ENCODE data around the gene P3H3. TPM values are rescaled to one million over a fixed set of nuclear protein-coding genes. Genes with fewer than 3 reads are reported as not detected.

Gene P3H3
- total RNA-seq, 1 donor from 2014 or later, result 19.8 TPM

DNA sequence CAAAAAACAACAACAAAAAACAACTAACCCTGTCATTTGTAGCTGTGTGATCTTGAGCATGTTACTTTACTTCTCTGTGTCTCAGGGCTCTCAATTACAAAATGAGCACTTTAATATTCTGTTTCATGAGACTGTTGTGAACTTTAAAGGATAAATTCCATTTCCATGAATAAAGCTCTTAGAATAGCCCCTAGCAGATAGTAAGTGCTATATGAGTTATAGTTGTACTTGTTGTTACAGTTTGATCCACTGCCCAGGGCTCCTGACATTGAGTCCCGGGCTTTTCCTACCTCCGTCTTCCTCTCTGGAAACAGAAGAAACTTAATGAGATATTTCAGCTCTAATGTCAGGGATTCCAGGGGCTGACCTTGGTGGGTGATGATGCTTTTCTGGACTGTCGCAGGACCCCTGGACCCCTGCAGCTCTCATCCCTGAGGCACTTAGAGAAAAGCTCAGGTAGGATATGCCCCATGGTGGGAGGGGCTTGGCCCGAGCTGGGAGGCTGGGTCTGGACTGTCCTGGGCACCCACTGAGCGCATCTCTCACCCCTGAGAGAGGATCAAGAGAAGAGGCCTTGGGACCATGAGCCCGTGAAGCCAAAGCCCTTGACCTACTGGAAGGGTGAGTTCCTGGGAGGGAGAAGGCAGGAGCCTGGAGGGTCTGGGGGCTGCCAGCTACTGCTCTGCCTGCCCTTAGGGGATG lies 5.1 kb downstream of the P3H3 start:
- peaks cover 6 to 12% (median 9%) of the 10 kb centered on the region in 3 donors for H3K4me1 ChIP-seq (ENCODE audit: control insufficient read depth in 3 of 3, insufficient read depth in 3 of 3, low read length in 3 of 3)
- H3K27me3 ChIP-seq (ENCODE audit: control insufficient read depth in 3 of 3, insufficient read depth in 3 of 3, low read length in 3 of 3), result peaks cover 5 to 22% (median 9%) of the 10 kb centered on the region in 3 donors
- no peaks in the 10 kb centered on the region for H3K9me3 ChIP-seq (ENCODE audit: control insufficient read depth in 3 of 3, low read length in 3 of 3)
- H3K4me3 ChIP-seq (ENCODE audit: low read length in 3 of 3), result no peak overlapping the region
- peak overlapping the region in 1 of 3 donors; percentile 33 for H3K9ac ChIP-seq (ENCODE audit: low read depth in 1 of 3, low read length in 3 of 3)
- H3K36me3 ChIP-seq (ENCODE audit: control insufficient read depth in 3 of 3, insufficient read depth in 3 of 3, low read length in 3 of 3), result peaks cover 0 to 7% (median 2%) of the 10 kb centered on the region in 3 donors
- no peak overlapping the region for H3K27ac ChIP-seq (ENCODE audit: low read depth, low read length)

DNA sequence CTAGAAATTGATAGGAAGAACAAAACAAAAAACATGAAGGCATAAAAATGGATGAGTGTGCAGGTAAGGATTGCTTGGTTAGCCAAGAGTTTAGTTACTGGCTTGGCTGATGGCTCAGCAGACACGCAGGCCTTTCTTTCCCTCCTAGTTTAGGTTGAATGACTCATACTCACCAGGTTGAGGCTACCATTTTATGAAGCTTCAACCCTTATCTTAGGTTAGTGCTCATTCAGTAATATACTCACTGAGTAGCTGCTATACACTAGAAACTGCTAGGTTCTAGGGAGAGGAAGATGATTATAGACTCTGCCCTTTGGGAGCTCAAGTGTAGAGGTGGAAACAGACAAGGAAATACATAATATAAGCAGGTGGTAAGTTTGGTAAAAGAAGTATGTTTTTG lies 6.0 kb downstream of the P3H3 start:
- Histone ChIP-seq H3K27ac (ENCODE audit: low read depth, low read length) (no peak overlapping the region), H3K4me3 (ENCODE audit: low read length in 3 of 3) (no peak overlapping the region), H3K9ac (ENCODE audit: low read depth in 1 of 3, low read length in 3 of 3) (no peak overlapping the region), H3K9me3 (ENCODE audit: control insufficient read depth in 3 of 3, low read length in 3 of 3) (no peaks in the 10 kb centered on the region), H3K4me1 (ENCODE audit: control insufficient read depth in 3 of 3, insufficient read depth in 3 of 3, low read length in 3 of 3) (peaks cover 0 to 7% (median 3%) of the 10 kb centered on the region in 3 donors), H3K27me3 (ENCODE audit: control insufficient read depth in 3 of 3, insufficient read depth in 3 of 3, low read length in 3 of 3) (peaks cover 0 to 13% (median 3%) of the 10 kb centered on the region in 3 donors), H3K36me3 (ENCODE audit: control insufficient read depth in 3 of 3, insufficient read depth in 3 of 3, low read length in 3 of 3) (peaks cover 0 to 8% (median 2%) of the 10 kb centered on the region in 3 donors)

DNA sequence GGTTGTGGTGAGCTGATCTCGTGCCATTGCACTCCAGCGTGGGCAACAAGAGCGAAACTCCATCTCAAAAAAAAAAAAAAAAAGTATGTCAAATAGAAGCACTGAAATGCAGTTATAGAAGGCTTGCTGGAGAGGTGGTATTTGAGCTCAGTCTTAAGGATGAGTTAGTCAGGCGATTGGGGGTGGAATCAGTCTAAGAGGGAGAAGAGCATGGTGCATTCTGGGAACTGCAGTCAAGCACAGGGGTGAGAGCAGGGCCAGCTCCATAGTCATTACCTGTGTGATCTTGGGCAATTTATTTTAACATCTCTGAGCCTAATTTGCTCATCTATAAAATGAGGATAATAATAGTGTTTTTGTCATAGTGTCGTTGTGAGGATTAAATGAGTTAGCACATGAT lies 6.7 kb downstream of the P3H3 start:
- peaks cover 0 to 7% (median 0%) of the 10 kb centered on the region in 3 donors for H3K27me3 ChIP-seq (ENCODE audit: control insufficient read depth in 3 of 3, insufficient read depth in 3 of 3, low read length in 3 of 3)
- H3K9me3 ChIP-seq (ENCODE audit: control insufficient read depth in 3 of 3, low read length in 3 of 3), result no peaks in the 10 kb centered on the region
- peaks cover 0 to 4% (median 0%) of the 10 kb centered on the region in 3 donors for H3K4me1 ChIP-seq (ENCODE audit: control insufficient read depth in 3 of 3, insufficient read depth in 3 of 3, low read length in 3 of 3)
- H3K36me3 ChIP-seq (ENCODE audit: control insufficient read depth in 3 of 3, insufficient read depth in 3 of 3, low read length in 3 of 3), result peaks cover 0 to 9% (median 2%) of the 10 kb centered on the region in 3 donors
- no peak overlapping the region for H3K27ac ChIP-seq (ENCODE audit: low read depth, low read length)
- no peak overlapping the region for H3K4me3 ChIP-seq (ENCODE audit: low read length in 3 of 3)
- H3K9ac ChIP-seq (ENCODE audit: low read depth in 1 of 3, low read length in 3 of 3), result no peak overlapping the region

DNA sequence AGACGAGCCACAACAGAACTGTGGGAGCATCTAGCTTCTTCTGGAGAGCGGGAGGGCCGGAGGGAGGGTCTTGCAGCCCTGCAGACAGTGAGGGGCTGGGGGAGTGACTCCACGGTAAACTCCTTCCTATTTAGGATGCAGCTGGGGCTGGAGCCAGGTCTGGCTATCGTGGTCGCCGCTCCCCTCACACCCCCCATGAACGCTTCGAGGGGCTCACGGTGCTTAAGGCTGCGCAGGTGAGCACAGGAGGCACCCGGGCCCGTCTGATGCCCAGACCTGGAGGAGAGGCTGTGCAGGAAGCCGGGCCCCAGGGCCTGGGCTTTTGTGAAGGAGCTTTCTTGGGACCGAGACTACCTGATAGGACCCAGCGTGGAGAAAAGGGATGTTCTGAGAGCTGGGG lies 8.6 kb downstream of the P3H3 start:
- no peaks in the 10 kb centered on the region for H3K9me3 ChIP-seq (ENCODE audit: control insufficient read depth in 3 of 3, low read length in 3 of 3)
- H3K4me1 ChIP-seq (ENCODE audit: control insufficient read depth in 3 of 3, insufficient read depth in 3 of 3, low read length in 3 of 3), result peaks cover 0 to 5% (median 4%) of the 10 kb centered on the region in 3 donors
- no peaks in the 10 kb centered on the region for H3K27me3 ChIP-seq (ENCODE audit: control insufficient read depth in 3 of 3, insufficient read depth in 3 of 3, low read length in 3 of 3)
- H3K4me3 ChIP-seq (ENCODE audit: low read length in 3 of 3), result no peak overlapping the region
- H3K27ac ChIP-seq (ENCODE audit: low read depth, low read length), result no peak overlapping the region
- H3K36me3 ChIP-seq (ENCODE audit: control insufficient read depth in 3 of 3, insufficient read depth in 3 of 3, low read length in 3 of 3), result peaks cover 0 to 6% (median 2%) of the 10 kb centered on the region in 3 donors
- H3K9ac ChIP-seq (ENCODE audit: low read depth in 1 of 3, low read length in 3 of 3), result no peak overlapping the region

DNA sequence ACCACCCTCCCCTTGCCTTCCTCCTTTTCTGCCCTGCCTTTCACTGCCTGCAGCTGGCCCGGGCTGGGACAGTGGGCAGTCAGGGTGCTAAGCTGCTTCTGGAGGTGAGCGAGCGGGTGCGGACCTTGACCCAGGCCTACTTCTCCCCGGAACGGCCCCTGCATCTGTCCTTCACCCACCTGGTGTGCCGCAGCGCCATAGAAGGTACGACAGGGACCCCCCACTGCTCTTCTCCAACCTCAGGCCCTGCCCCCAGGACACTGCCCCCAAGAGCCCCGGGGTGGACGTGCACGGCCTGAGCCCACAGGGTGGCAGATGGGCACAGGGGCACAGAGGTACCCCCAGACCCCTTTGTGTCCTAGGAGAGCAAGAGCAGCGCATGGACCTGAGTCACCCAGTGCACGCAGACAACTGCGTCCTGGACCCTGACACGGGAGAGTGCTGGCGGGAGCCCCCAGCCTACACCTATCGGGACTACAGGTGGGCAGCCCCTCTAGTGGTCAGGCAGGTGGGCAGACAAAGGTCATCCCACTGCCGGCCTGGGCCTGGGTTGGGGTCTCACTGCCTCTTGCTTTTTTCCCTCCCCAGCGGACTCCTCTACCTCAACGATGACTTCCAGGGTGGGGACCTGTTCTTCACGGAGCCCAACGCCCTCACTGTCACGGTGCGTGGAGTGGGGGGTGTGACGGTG lies 9.3 kb downstream of the P3H3 start:
- Histone ChIP-seq H3K4me1 (ENCODE audit: control insufficient read depth in 3 of 3, insufficient read depth in 3 of 3, low read length in 3 of 3) (peaks cover 0 to 5% (median 4%) of the 10 kb centered on the region in 3 donors), H3K4me3 (ENCODE audit: low read length in 3 of 3) (no peak overlapping the region), H3K9ac (ENCODE audit: low read depth in 1 of 3, low read length in 3 of 3) (no peak overlapping the region), H3K9me3 (ENCODE audit: control insufficient read depth in 3 of 3, low read length in 3 of 3) (no peaks in the 10 kb centered on the region), H3K36me3 (ENCODE audit: control insufficient read depth in 3 of 3, insufficient read depth in 3 of 3, low read length in 3 of 3) (peaks cover 0 to 6% (median 2%) of the 10 kb centered on the region in 3 donors), H3K27me3 (ENCODE audit: control insufficient read depth in 3 of 3, insufficient read depth in 3 of 3, low read length in 3 of 3) (no peaks in the 10 kb centered on the region), H3K27ac (ENCODE audit: low read depth, low read length) (no peak overlapping the region)

DNA sequence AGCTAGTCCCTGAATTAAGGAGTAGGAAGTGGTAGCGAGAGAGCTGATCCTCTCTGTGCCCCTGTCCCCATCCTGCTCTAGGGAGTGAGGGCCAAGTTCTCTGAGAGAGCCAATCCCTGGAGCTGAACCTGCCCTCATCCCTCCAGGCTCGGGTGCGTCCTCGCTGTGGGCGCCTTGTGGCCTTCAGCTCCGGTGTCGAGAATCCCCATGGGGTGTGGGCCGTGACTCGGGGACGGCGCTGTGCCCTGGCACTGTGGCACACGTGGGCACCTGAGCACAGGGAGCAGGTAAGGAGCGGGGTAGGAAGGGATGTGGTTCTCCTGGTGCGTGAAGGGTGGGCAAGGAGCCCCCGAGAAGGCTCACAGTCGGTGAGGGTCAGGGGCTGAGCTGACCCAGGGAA lies 10.6 kb downstream of the P3H3 start:
- H3K27ac ChIP-seq (ENCODE audit: low read depth, low read length), result no peak overlapping the region
- H3K9me3 ChIP-seq (ENCODE audit: control insufficient read depth in 3 of 3, low read length in 3 of 3), result no peaks in the 10 kb centered on the region
- no peak overlapping the region for H3K4me3 ChIP-seq (ENCODE audit: low read length in 3 of 3)
- H3K9ac ChIP-seq (ENCODE audit: low read depth in 1 of 3, low read length in 3 of 3), result no peak overlapping the region
- H3K36me3 ChIP-seq (ENCODE audit: control insufficient read depth in 3 of 3, insufficient read depth in 3 of 3, low read length in 3 of 3), result peaks cover 0 to 5% (median 3%) of the 10 kb centered on the region in 3 donors
- H3K27me3 ChIP-seq (ENCODE audit: control insufficient read depth in 3 of 3, insufficient read depth in 3 of 3, low read length in 3 of 3), result no peaks in the 10 kb centered on the region
- H3K4me1 ChIP-seq (ENCODE audit: control insufficient read depth in 3 of 3, insufficient read depth in 3 of 3, low read length in 3 of 3), result peaks cover 0 to 5% (median under 1%) of the 10 kb centered on the region in 3 donors

DNA sequence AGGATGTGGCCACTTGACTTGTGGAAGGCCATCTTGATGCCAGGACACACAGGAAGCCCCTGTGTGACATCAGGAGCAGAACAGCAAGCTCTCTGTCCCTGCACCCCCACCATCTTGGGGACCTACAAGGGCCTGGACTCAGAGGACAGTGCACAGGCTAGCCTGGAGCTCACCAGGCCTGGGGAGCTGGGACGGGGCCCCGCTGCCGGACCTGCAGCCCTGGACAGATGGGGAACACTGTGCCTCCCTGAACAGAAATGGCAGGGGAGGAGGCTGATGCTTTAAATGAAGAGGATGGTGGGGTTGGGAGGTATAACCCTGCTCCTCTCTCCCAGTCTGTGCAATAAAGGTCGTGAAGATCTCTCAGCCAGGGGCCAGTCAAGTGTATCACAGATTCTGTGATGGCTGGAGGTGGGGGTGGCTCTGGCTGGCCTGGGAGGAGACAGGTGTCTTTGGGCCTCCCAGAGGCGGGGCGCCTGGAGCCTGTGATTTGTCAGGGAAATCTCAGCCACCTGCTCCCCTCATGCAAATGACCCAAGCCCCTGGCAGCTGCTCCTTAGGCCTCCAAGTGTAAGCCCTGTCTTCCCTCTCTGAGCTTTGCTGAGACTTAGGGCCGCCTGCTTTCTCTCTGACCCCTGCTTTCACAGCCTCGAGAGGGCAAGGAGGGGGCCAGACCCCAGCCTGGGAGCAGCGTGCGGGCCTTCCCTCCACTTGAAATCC lies 11.4 kb downstream of the P3H3 start:
- peaks cover 0 to 5% (median 0%) of the 10 kb centered on the region in 3 donors for H3K4me1 ChIP-seq (ENCODE audit: control insufficient read depth in 3 of 3, insufficient read depth in 3 of 3, low read length in 3 of 3)
- H3K9me3 ChIP-seq (ENCODE audit: control insufficient read depth in 3 of 3, low read length in 3 of 3), result no peaks in the 10 kb centered on the region
- H3K9ac ChIP-seq (ENCODE audit: low read depth in 1 of 3, low read length in 3 of 3), result no peak overlapping the region
- H3K4me3 ChIP-seq (ENCODE audit: low read length in 3 of 3), result no peak overlapping the region
- H3K27ac ChIP-seq (ENCODE audit: low read depth, low read length), result no peak overlapping the region
- H3K36me3 ChIP-seq (ENCODE audit: control insufficient read depth in 3 of 3, insufficient read depth in 3 of 3, low read length in 3 of 3), result peaks cover 0 to 5% (median 3%) of the 10 kb centered on the region in 3 donors
- H3K27me3 ChIP-seq (ENCODE audit: control insufficient read depth in 3 of 3, insufficient read depth in 3 of 3, low read length in 3 of 3), result no peaks in the 10 kb centered on the region

DNA sequence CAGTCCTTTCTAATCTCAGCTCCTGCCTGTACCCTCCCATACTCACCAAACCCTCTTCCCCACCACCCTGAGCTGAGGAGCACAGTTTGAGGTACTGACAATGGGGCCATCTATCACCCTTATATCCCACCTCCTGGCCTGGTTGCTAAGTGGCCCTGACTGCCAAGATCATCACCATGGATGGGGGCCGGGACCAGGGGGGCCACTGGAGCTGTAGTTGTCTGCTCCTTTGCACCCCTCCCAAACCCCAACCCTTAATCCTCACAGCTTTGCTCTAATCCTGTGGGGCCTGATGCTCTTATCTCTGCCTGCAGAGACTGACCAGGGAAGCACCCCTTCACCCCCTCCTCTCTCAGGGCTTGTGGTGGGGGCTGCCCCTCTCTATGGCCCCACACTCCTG lies 12.1 kb downstream of the P3H3 start:
- no peaks in the 10 kb centered on the region for H3K27me3 ChIP-seq (ENCODE audit: control insufficient read depth in 3 of 3, insufficient read depth in 3 of 3, low read length in 3 of 3)
- peaks cover 0 to 8% (median 5%) of the 10 kb centered on the region in 3 donors for H3K36me3 ChIP-seq (ENCODE audit: control insufficient read depth in 3 of 3, insufficient read depth in 3 of 3, low read length in 3 of 3)
- no peak overlapping the region for H3K27ac ChIP-seq (ENCODE audit: low read depth, low read length)
- H3K4me1 ChIP-seq (ENCODE audit: control insufficient read depth in 3 of 3, insufficient read depth in 3 of 3, low read length in 3 of 3), result peaks cover 0 to 5% (median 0%) of the 10 kb centered on the region in 3 donors
- no peak overlapping the region for H3K4me3 ChIP-seq (ENCODE audit: low read length in 3 of 3)
- no peak overlapping the region for H3K9ac ChIP-seq (ENCODE audit: low read depth in 1 of 3, low read length in 3 of 3)
- H3K9me3 ChIP-seq (ENCODE audit: control insufficient read depth in 3 of 3, low read length in 3 of 3), result no peaks in the 10 kb centered on the region

DNA sequence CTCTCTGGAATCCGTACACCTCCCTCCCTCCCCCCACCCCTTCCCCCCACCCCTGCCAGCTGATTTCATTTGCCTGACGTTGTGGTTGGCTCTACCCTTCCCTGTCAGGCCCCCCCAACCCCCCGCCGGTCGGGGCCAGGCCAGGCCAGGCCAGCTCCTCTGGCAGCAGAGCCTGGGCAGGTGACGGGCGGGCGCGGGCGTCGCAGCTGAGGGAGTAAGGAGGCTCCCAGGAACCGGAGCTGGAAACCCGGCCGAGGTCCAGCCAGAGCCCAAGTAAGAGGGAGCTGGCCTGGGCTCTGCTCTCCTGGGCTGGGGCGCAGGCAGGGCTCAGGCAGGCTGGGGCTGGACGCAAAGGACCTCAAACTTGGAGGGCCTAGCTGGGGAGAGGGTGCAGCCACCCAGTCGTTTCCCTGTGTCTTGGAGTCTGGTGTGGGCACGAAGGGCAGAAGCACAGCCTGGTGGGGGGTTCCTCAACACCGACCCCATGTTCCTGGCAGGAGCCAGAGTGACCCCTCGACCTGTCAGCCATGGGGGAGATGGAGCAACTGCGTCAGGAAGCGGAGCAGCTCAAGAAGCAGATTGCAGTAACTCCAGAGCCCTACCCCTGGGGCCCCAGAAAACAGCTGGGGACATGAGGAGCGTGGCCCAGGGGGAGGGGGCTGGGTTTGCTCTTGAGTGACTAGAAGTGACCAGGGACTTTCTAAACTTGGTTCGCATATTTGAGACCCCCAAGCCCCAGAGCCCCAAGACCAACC lies 12.7 kb downstream of the P3H3 start, which contains the start of gene GNB3:
GNB3 (plus strand) TSS at position 165 of the 755 bp plus-strand sequence; CDS start at position 528, 363 bp downstream.
- no peak within 1 kb of the TSS for H3K27ac ChIP-seq (ENCODE audit: low read depth, low read length)
- H3K9me3 ChIP-seq (ENCODE audit: control insufficient read depth in 3 of 3, low read length in 3 of 3), result no peaks in the 10 kb centered on the region
- peaks cover 0 to 5% (median 0%) of the 10 kb centered on the region in 3 donors for H3K4me1 ChIP-seq (ENCODE audit: control insufficient read depth in 3 of 3, insufficient read depth in 3 of 3, low read length in 3 of 3)
- no peaks in the 10 kb centered on the region for H3K27me3 ChIP-seq (ENCODE audit: control insufficient read depth in 3 of 3, insufficient read depth in 3 of 3, low read length in 3 of 3)
- peaks cover 0 to 10% (median 8%) of the 10 kb centered on the region in 3 donors for H3K36me3 ChIP-seq (ENCODE audit: control insufficient read depth in 3 of 3, insufficient read depth in 3 of 3, low read length in 3 of 3)
- H3K4me3 ChIP-seq (ENCODE audit: low read length in 3 of 3), result no peak within 1 kb of the TSS
- peak within 1 kb of the TSS in 1 of 3 donors; percentile 16 for H3K9ac ChIP-seq (ENCODE audit: low read depth in 1 of 3, low read length in 3 of 3)
